Measurements from ENCODE around the gene TBX2. TPM values are rescaled to one million over a fixed set of nuclear protein-coding genes. Genes with fewer than 3 reads are reported as not detected.

TBX2 gene
- total and polyA plus RNA-seq, 2 of the 13 experiments (the other 11 are each of a cell fraction or from before 2014, with no cell fraction given) = 2.8 to 15.3 TPM

- TF ChIP-seq ZNF326 (CRISPR knock-in tag; IDR thresholded peaks at IDR 0.05; ENCODE audit: borderline replicate concordance) (no peak), SUZ12 (IDR thresholded peaks at IDR 0.05; ENCODE audit: low read depth, low read length) (no peak), ZNF24 (IDR thresholded peaks at IDR 0.05) (no peak), ZC3H13 (CRISPR knock-in tag; IDR thresholded peaks at IDR 0.05) (no peak), ZKSCAN5 (CRISPR knock-in tag; IDR thresholded peaks at IDR 0.05) (no peak), KAT8 (CRISPR knock-in tag; IDR thresholded peaks at IDR 0.05) (no peak), HDAC6 (IDR thresholded peaks at IDR 0.05; ENCODE audit: low read depth, low read length) (no peak), POLR2G (IDR thresholded peaks at IDR 0.05; ENCODE audit: low read depth, low read length) (no peak), ZNF44 (CRISPR knock-in tag; IDR thresholded peaks at IDR 0.05) (no peak), PBX3 (CRISPR knock-in tag; IDR thresholded peaks at IDR 0.05; ENCODE audit: borderline replicate concordance) (no peak), HDAC1 (CRISPR knock-in tag; IDR thresholded peaks at IDR 0.05) (no peak), FOXO4 (CRISPR knock-in tag; conservative IDR thresholded peaks at IDR 0.05) (no peak), IRF9 (CRISPR knock-in tag; IDR thresholded peaks at IDR 0.05; ENCODE audit: borderline replicate concordance) (no peak), GZF1 (CRISPR knock-in tag; IDR thresholded peaks at IDR 0.05) (no peak), ZFP90 (CRISPR knock-in tag; IDR thresholded peaks at IDR 0.05; ENCODE audit: borderline replicate concordance) (peak; percentile 11; the same call in 1 of the 2 replicates), TOE1 (CRISPR knock-in tag; IDR thresholded peaks at IDR 0.05) (no peak), RBM22 (optimal IDR thresholded peaks at IDR 0.05; ENCODE audit: low read length) (no peak), NR0B2 (CRISPR knock-in tag; IDR thresholded peaks at IDR 0.05) (no peak), NR3C1 (CRISPR knock-in tag; IDR thresholded peaks at IDR 0.05) (no peak), ZNF572 (CRISPR knock-in tag; IDR thresholded peaks at IDR 0.05) (no peak), ZBTB8A (CRISPR knock-in tag; IDR thresholded peaks at IDR 0.05; ENCODE audit: borderline replicate concordance, low read depth) (no peak), CHCHD3 (CRISPR knock-in tag; IDR thresholded peaks at IDR 0.05) (no peak), GATA4 (IDR thresholded peaks at IDR 0.05; ENCODE audit: borderline replicate concordance, low read depth) (no peak), THAP8 (CRISPR knock-in tag; IDR thresholded peaks at IDR 0.05; ENCODE audit: borderline replicate concordance) (no peak; the same call in 1 of the 2 replicates), BHLHE40 (IDR thresholded peaks at IDR 0.05; ENCODE audit: low read length) (no peak), CENPT (CRISPR knock-in tag; IDR thresholded peaks at IDR 0.05; ENCODE audit: low read depth) (no peak)
Measured at GRCh38 chr17:61394630-61395408, 4.8 kb upstream of the TBX2 start (continued).
